HUES48 (cell line): ENCODE data around the gene GLG1.
"Not testable (repeated sequence)": the region's sequence is repeated elsewhere in the genome, so short reads cannot be mapped to it uniquely, and the experiment has no call there.

Source experiments
- H3K27ac ChIP-seq: one replicate; pipeline ENCODE4 v1.7.0; 2013; ENCODE audit warnings: low read depth, low read length, inconsistent platforms
- H3K27me3 ChIP-seq: 2 replicates; pipeline ENCODE4 v1.6.1; 2013; ENCODE audit warnings: mild to moderate bottlenecking, low read length; ENCODE audit not compliant: control insufficient read depth, insufficient read depth
- H3K36me3 ChIP-seq: 2 replicates; pipeline ENCODE4 v1.6.1; 2013; ENCODE audit warnings: low read length; ENCODE audit not compliant: control insufficient read depth, insufficient read depth
- H3K4me1 ChIP-seq: 2 replicates; pipeline ENCODE4 v1.6.1; 2013; ENCODE audit warnings: mild to moderate bottlenecking, low read length; ENCODE audit not compliant: control insufficient read depth, insufficient read depth
- H3K4me3 ChIP-seq: 2 replicates; pipeline ENCODE4 v1.5.1; 2013; ENCODE audit warnings: mild to moderate bottlenecking, low read depth, low read length
- H3K9ac ChIP-seq: 2 replicates; pipeline ENCODE4 v1.6.1; 2013; ENCODE audit warnings: mild to moderate bottlenecking, low read depth, low read length, moderate library complexity
- H3K9me3 ChIP-seq: 2 replicates; pipeline ENCODE4 v1.6.1; 2013; ENCODE audit warnings: low read length; ENCODE audit not compliant: control insufficient read depth, insufficient read depth

GLG1 gene

GRCh38 chr16:74560912-74561311, 46.0 kb downstream of the GLG1 start:
- Histone ChIP-seq H3K4me1 (no peaks in the 10 kb centered on the region), H3K9me3 (no peaks in the 10 kb centered on the region), H3K9ac (no peak overlapping the region), H3K4me3 (no peak overlapping the region), H3K36me3 (no peaks in the 10 kb centered on the region; the same call in 1 of the 2 replicates), H3K27ac (no peak overlapping the region), H3K27me3 (no peaks in the 10 kb centered on the region)

- no peaks in the 10 kb centered on the region for H3K4me1 ChIP-seq
- no peaks in the 10 kb centered on the region for H3K9me3 ChIP-seq
- H3K4me3 ChIP-seq = no peak overlapping the region
- no peak overlapping the region for H3K27ac ChIP-seq
- no peaks in the 10 kb centered on the region for H3K27me3 ChIP-seq
- no peak overlapping the region for H3K9ac ChIP-seq
- no peaks in the 10 kb centered on the region; the same call in 1 of the 2 replicates for H3K36me3 ChIP-seq
These were observed 48.0 kb downstream of the GLG1 start for GRCh38 chr16:74558873-74559272.

- H3K4me1 ChIP-seq = no peaks in the 10 kb centered on the region
- no peak overlapping the region for H3K4me3 ChIP-seq
These were observed 49.6 kb downstream of the GLG1 start for GRCh38 chr16:74557275-74557674.

GRCh38 chr16:74556375-74556922, 50.5 kb downstream of the GLG1 start:
- H3K9ac ChIP-seq = no peak overlapping the region
- no peaks in the 10 kb centered on the region for H3K4me1 ChIP-seq
- no peak overlapping the region for H3K27ac ChIP-seq
- H3K36me3 ChIP-seq = no peaks in the 10 kb centered on the region; the same call in 1 of the 2 replicates
- H3K27me3 ChIP-seq = no peaks in the 10 kb centered on the region
- H3K9me3 ChIP-seq = no peaks in the 10 kb centered on the region
- H3K4me3 ChIP-seq = no peak overlapping the region

More at GRCh38 chr16:74557275-74557674, 49.6 kb downstream of the GLG1 start:
- Histone ChIP-seq H3K27ac (no peak overlapping the region), H3K9me3 (no peaks in the 10 kb centered on the region), H3K36me3 (no peaks in the 10 kb centered on the region; the same call in 1 of the 2 replicates), H3K9ac (no peak overlapping the region), H3K27me3 (no peaks in the 10 kb centered on the region)

- H3K27ac ChIP-seq, H3K4me1 ChIP-seq, H3K27me3 ChIP-seq, H3K4me3 ChIP-seq, H3K36me3 ChIP-seq, H3K9ac ChIP-seq, H3K9me3 ChIP-seq: not testable (repeated sequence)
These were observed 54.6 kb downstream of the GLG1 start for GRCh38 chr16:74552357-74552756.

GRCh38 chr16:74550227-74551019, 56.5 kb downstream of the GLG1 start:
- H3K9ac ChIP-seq, H3K4me1 ChIP-seq, H3K9me3 ChIP-seq, H3K4me3 ChIP-seq, H3K27me3 ChIP-seq, H3K36me3 ChIP-seq, H3K27ac ChIP-seq: not testable (repeated sequence)

GRCh38 chr16:74546112-74546511, 60.8 kb downstream of the GLG1 start:
- H3K4me1 ChIP-seq, H3K27ac ChIP-seq, H3K9ac ChIP-seq, H3K9me3 ChIP-seq, H3K36me3 ChIP-seq, H3K4me3 ChIP-seq, H3K27me3 ChIP-seq: not testable (repeated sequence)

GRCh38 chr16:74542911-74543578, 63.9 kb downstream of the GLG1 start:
- H3K4me3 ChIP-seq, H3K9ac ChIP-seq, H3K27ac ChIP-seq, H3K9me3 ChIP-seq, H3K27me3 ChIP-seq, H3K36me3 ChIP-seq, H3K4me1 ChIP-seq: not testable (repeated sequence)

- H3K4me3 ChIP-seq, H3K27ac ChIP-seq, H3K36me3 ChIP-seq, H3K27me3 ChIP-seq, H3K9me3 ChIP-seq, H3K9ac ChIP-seq, H3K4me1 ChIP-seq: not testable (repeated sequence)
These were observed 66.3 kb downstream of the GLG1 start for GRCh38 chr16:74540663-74541062.

GRCh38 chr16:74538801-74539200, 68.1 kb downstream of the GLG1 start:
- not testable (repeated sequence) for H3K4me1 ChIP-seq, H3K9me3 ChIP-seq, H3K36me3 ChIP-seq, H3K27ac ChIP-seq, H3K9ac ChIP-seq, H3K27me3 ChIP-seq, H3K4me3 ChIP-seq

GRCh38 chr16:74537746-74538145, 69.2 kb downstream of the GLG1 start:
- H3K36me3 ChIP-seq, H3K27me3 ChIP-seq, H3K27ac ChIP-seq: not testable (repeated sequence)

More at GRCh38 chr16:74537746-74538145, 69.2 kb downstream of the GLG1 start:
- not testable (repeated sequence) for H3K4me1 ChIP-seq, H3K9ac ChIP-seq, H3K9me3 ChIP-seq, H3K4me3 ChIP-seq
